Tibial nerve (tissue), 4 donors: ENCODE measurements around the gene ASTN1. TPM values are rescaled to one million over a fixed set of nuclear protein-coding genes. Genes with fewer than 3 reads are reported as not detected.

Experiments
- DNase-seq, 2 donors: peaks; one replicate each; pipeline ENCODE4 v3.0.0-alpha.2; 2019; ENCODE audit warnings: low spot score in 2 of 2
- H3K27ac ChIP-seq, 4 donors: fragments of 200-600 bp; sonication (generic) in 3 of 4; one replicate each; pipeline ENCODE4 v1.5.1; 2017 to 2019; ENCODE audit warnings: mild to moderate bottlenecking in 1 of 4
- H3K27me3 ChIP-seq, 2 donors: fragments of 200-600 bp; sonication (generic) in 1 of 2; one replicate each; pipeline versions ENCODE4 v1.5.1 to v1.6.0; 2017 to 2019
- H3K36me3 ChIP-seq, 3 donors: fragments of 200-600 bp; sonication (generic); one replicate each; pipeline ENCODE4 v1.5.1; 2018 to 2019
- H3K4me1 ChIP-seq, 4 donors: fragments of 200-600 bp; sonication (generic) in 3 of 4; one replicate each; pipeline ENCODE4 v1.5.1; 2017 to 2019
- H3K4me3 ChIP-seq, 4 donors: fragments of 200-600 bp; sonication (generic) in 3 of 4; one replicate each; pipeline ENCODE4 v1.5.1; 2017 to 2019; ENCODE audit warnings: mild to moderate bottlenecking in 1 of 4, moderate library complexity in 1 of 4
- H3K9me3 ChIP-seq, 4 donors: fragments of 200-600 bp; sonication (generic) in 3 of 4; one replicate each; pipeline ENCODE4 v1.5.1; 2017 to 2019
- CTCF ChIP-seq, 5 experiments: fragments of 200-600 bp in 3 of 5; fragments of 450-650 bp in 2 of 5; sonication (generic) in 3 of 5; IDR thresholded peaks; one replicate each; pipeline ENCODE4 v1.5.1; 2016 to 2019; ENCODE audit warnings: antibody characterized with exemption in 5 of 5, mild to moderate bottlenecking in 3 of 5, moderate library complexity in 2 of 5
- EP300 ChIP-seq, 2 donors: sonication (generic); formaldehyde crosslinking; IDR thresholded peaks; one replicate each; pipeline ENCODE4 v1.6.1; 2017; ENCODE audit warnings: antibody characterized with exemption in 2 of 2, mild to moderate bottlenecking in 1 of 2
- POLR2A ChIP-seq, 2 donors: fragments of 450-650 bp; IDR thresholded peaks; one replicate each; pipeline ENCODE4 v1.6.1; 2017; ENCODE audit warnings: antibody characterized with exemption in 2 of 2, mild to moderate bottlenecking in 2 of 2, moderate library complexity in 2 of 2
- WGBS, 2 donors: methylation state at CpG; one replicate each; pipeline ENCODE4 v1.1.5; 2018; 5-methylcytosine and 5-hydroxymethylcytosine counted together
- total RNA-seq, 4 donors: library from RNA; depleted of rRNA; stranded (reverse); fragments of >200 nt; gene quantifications; one replicate each; pipeline ENCODE4 v1.1.0, GENCODE V29; 2016

Gene ASTN1
- total RNA-seq, 4 donors from 2014 or later, result 0.30 to 0.63 TPM; not detected in 2

- Histone ChIP-seq H3K27ac (no peak overlapping the region), H3K36me3 (no peaks in the 10 kb centered on the region), H3K27me3 (no peaks in the 10 kb centered on the region), H3K4me3 (no peak overlapping the region), H3K4me1 (no peaks in the 10 kb centered on the region), H3K9me3 (no peaks in the 10 kb centered on the region)
- 74 to 77% methylated on average over 3 of the region's 3 CpGs for WGBS, 2 donors
- TF ChIP-seq EP300 (IDR thresholded peaks at IDR 0.05) (no peak), POLR2A (IDR thresholded peaks at IDR 0.05) (no peak), CTCF (IDR thresholded peaks at IDR 0.05) (no peak)
- DNase-seq, result no peak
Observed at GRCh38 chr1:177053648-177054047, 110.9 kb downstream of the ASTN1 start.

- Histone ChIP-seq H3K9me3 (no peaks in the 10 kb centered on the region), H3K4me3 (no peak overlapping the region), H3K4me1 (no peaks in the 10 kb centered on the region), H3K36me3 (no peaks in the 10 kb centered on the region), H3K27ac (no peak overlapping the region), H3K27me3 (no peaks in the 10 kb centered on the region)
- no peak for DNase-seq
- TF ChIP-seq POLR2A (IDR thresholded peaks at IDR 0.05) (no peak), EP300 (IDR thresholded peaks at IDR 0.05) (no peak), CTCF (IDR thresholded peaks at IDR 0.05) (no peak)
- WGBS, 2 donors, result 66 to 70% methylated on average over 4 of the region's 4 CpGs
Observed at GRCh38 chr1:177048314-177049069, 116.0 kb downstream of the ASTN1 start.

GRCh38 chr1:177045151-177045550 lies 119.4 kb downstream of the ASTN1 start:
- no peaks in the 10 kb centered on the region for H3K9me3 ChIP-seq
- no peak for DNase-seq
- H3K4me1 ChIP-seq, result no peaks in the 10 kb centered on the region
- 75 to 78% methylated on average over 3 of the region's 3 CpGs for WGBS, 2 donors
- TF ChIP-seq POLR2A (IDR thresholded peaks at IDR 0.05), result no peak
- no peak for TF ChIP-seq CTCF (IDR thresholded peaks at IDR 0.05)
- no peak for TF ChIP-seq EP300 (IDR thresholded peaks at IDR 0.05)
- no peaks in the 10 kb centered on the region for H3K36me3 ChIP-seq
- no peak overlapping the region for H3K27ac ChIP-seq
- H3K4me3 ChIP-seq, result no peak overlapping the region
- no peaks in the 10 kb centered on the region for H3K27me3 ChIP-seq

- WGBS, 2 donors, result 74% methylated on average over 8 of the region's 8 CpGs
- H3K4me1 ChIP-seq, result no peaks in the 10 kb centered on the region
- H3K27me3 ChIP-seq, result no peaks in the 10 kb centered on the region
- no peak overlapping the region for H3K4me3 ChIP-seq
- no peak for DNase-seq
- H3K9me3 ChIP-seq, result no peaks in the 10 kb centered on the region
- no peak for TF ChIP-seq POLR2A (IDR thresholded peaks at IDR 0.05)
- no peaks in the 10 kb centered on the region for H3K36me3 ChIP-seq
- H3K27ac ChIP-seq, result no peak overlapping the region
Observed at GRCh38 chr1:177044390-177044789, 120.1 kb downstream of the ASTN1 start.

GRCh38 chr1:177043597-177043996 lies 120.9 kb downstream of the ASTN1 start:
- H3K9me3 ChIP-seq, result no peaks in the 10 kb centered on the region
- 74 to 82% methylated on average over 5 of the region's 5 CpGs for WGBS, 2 donors
- no peak overlapping the region for H3K27ac ChIP-seq
- H3K4me3 ChIP-seq, result no peak overlapping the region
- no peaks in the 10 kb centered on the region for H3K36me3 ChIP-seq
- DNase-seq, result no peak
- no peak for TF ChIP-seq POLR2A (IDR thresholded peaks at IDR 0.05)
- TF ChIP-seq CTCF (IDR thresholded peaks at IDR 0.05), result no peak
- no peak for TF ChIP-seq EP300 (IDR thresholded peaks at IDR 0.05)
- H3K27me3 ChIP-seq, result no peaks in the 10 kb centered on the region
- no peaks in the 10 kb centered on the region for H3K4me1 ChIP-seq
